Stimulated activated CD4-positive, alpha-beta T cell treated with anti-CD3 and anti-CD28 coated beads, Interleukin-4, amount 100 ng/mL, for 48 hours (primary cell): ENCODE measurements around the gene ACTN1.
"Not testable (repeated sequence)": the region's sequence is repeated elsewhere in the genome, so short reads cannot be mapped to it uniquely, and the experiment has no call there.

Experiments
- DNase-seq, 2 donors: peaks; one replicate each; pipeline ENCODE4 v3.0.0-alpha.2; 2020; ENCODE audit warnings: low read depth in 2 of 2

Gene ACTN1

DNA sequence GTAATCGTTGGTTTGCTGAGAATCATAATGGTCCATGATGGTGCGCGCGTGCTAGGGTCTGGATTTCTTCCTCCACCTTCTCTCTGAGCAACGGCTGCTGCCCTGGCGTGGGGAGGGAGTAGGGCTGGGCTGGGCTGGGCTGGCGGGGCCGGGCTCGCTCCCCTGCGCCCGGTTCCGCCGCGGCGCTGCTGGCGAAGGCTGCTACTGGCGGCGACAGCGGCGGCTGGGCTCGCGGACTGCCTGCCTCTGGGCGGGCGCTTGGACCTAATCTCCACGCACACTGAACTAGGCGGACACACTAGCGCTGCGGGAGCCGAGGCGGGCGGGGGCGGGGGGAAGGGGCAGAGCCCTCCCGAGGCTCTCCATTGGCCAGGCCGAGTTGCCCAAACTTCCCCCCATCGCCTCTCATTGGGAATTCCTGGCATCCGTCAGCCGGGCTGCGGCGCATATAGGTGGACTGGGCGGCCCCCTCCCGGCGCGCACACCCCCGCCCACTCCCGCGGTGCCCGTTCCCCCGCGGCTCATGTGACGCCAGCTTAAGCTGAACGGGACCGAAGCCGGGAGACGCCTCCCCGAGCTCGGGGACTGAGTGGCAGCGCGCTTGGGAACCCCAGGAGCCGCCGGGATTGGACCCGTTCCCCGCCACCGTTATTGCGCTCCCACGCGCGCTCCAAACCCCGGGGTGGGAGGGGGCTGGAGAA lies at the start of gene ACTN1:
ACTN1 (minus strand) TSS at position 282 of the 701 bp plus-strand sequence; CDS start at position 36, 246 bp downstream.
- DNase-seq = peak; percentile 58 to 74

DNA sequence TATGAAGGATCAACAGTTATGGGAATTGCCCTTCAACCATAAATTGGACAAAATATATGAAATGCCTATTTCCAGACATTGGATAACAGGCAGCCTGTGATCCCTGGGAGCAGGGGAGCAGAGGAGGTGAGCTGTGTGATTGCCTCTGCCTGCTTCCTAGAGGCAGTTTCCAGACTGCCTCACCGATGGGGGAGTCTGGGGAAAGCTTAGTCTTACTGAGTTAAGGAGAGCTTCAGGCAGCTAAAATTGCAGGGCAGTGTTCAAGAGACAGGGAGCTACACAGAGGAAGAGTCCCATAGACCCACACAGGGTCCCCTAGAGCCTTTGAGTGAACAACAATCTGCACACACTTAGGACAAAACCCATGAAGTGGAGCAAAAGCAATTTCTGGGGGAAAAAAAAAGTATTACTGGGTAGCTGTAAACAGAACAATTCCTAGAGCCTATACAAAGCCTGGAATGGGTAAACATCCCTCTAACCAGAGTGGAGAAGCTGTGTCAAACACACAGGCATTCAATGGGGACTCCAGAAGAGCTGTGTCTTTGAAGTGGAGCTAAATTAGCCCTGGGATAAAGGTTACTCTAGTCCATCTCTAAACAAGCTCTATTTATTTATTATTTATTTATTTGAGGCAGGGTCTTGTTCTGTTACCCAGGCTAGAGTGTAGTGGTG lies 48.3 kb upstream of the ACTN1 start:
- no peak for DNase-seq

DNA sequence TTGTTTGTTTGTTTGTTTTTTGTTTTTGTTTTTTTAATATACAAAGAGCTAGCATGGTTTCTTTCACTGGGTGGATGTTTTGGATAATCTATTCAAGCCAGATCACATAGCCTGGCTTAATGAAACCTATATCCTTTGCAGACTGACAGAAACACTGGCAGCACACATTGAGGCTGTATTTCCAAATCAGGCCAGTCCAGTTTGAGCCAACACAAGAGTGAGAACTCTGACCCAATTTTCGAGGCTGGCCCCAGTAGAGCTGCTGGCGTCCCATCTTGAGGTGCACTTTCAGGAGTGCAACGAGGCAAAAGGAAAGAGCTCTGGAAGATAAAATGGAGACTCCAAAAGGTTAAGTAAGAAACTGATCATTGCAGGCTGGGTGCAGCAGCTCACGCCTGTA lies 43.9 kb upstream of the ACTN1 start:
- DNase-seq = no peak

DNA sequence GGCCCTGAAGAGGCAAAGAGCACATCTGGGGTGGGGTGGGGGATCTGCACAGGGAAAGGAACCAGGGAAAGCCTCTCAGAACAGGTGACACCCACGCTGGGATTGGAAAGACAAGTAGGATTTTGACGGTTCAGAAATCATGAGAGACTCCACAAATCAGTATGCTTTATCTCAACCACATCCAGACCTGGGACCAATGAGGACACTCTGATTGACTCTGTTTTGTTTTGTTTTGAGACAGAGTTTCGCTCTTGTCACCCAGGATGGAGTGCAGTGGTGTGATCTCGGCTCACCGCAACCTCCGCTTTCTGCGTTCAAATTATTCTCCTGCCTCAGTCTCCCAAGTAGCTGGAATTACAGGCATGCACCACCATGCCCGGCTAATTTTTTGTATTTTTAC lies 43.0 kb upstream of the ACTN1 start:
- DNase-seq = not testable (repeated sequence)

DNA sequence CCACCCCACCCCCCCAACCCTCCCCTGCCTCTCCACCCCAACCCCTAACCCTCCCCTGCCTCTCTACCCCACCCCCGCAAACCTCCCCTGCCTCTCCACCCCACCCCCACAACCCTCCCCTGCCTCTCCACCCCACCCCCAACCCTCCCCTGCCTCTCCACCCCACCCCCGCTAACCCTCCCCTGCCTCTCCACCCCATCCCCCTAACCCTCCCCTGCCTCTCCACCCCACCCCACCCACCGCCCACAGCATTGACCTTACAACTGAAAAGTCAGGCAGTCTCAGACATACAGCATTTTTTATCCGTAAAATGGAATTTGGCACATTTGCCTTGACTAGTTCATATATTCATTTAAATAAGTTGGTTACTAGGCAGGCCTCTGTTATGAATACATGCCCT lies 38.6 kb upstream of the ACTN1 start:
- no peak for DNase-seq

DNA sequence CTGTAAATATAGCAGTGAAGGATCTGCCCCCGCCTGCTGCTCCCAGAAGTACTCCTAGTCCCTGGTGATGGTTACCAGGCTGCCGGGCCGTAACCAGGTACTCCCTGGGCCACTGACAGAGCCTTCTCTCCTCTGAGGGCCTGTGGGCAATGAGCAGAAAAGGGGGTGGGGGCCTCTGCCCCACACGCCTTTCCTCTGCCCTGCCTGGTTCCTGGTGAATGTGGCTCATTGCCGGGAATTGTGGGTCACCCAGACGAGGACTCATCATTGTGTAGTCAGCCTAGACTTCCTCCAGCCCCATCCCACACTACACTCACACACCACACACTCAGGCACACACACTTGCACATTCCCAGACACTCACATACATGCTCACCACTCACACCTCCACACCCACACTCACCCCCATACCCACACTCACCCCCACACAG lies 35.7 kb upstream of the ACTN1 start:
- no peak for DNase-seq

DNA sequence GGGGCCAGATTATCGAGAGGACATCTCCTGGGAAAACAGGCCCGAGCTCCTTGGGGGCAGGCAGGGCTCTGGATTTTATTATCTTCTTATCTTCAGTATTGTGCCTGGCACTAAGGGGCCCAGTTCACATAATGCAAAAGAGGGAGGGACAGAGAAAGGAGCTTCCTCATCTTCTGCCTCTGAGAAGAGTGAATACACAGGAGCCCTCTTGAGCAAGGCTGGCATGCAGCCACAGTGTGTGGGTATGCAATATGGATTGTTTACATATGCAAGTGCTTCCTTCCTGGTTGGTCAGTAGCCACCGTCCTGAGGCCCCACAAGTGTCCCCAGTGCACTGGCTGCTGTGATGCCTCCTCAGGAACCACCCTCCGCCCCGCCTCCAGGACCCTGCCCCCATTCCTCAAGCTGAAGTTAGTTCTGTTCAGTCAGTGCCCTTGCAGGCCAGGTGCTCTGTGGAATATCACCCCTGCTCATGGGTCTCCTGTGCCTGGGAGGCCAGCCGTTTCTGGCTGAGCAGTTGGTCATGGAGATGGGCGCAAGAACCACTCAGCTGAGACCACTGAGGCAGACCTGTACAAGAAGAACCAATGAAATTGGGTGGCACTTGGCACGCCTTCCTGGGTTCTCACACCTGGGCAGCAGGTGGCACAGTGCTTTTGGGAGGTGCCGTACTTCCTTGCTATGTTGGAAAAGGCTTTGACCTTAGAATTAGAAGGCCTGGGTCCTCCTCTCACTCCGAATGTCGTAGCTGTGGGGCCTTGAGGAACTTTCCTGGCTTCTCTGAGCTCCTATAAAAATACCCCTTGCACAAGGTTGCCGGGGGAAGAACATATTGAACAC lies 35.1 kb upstream of the ACTN1 start:
- DNase-seq = no peak

DNA sequence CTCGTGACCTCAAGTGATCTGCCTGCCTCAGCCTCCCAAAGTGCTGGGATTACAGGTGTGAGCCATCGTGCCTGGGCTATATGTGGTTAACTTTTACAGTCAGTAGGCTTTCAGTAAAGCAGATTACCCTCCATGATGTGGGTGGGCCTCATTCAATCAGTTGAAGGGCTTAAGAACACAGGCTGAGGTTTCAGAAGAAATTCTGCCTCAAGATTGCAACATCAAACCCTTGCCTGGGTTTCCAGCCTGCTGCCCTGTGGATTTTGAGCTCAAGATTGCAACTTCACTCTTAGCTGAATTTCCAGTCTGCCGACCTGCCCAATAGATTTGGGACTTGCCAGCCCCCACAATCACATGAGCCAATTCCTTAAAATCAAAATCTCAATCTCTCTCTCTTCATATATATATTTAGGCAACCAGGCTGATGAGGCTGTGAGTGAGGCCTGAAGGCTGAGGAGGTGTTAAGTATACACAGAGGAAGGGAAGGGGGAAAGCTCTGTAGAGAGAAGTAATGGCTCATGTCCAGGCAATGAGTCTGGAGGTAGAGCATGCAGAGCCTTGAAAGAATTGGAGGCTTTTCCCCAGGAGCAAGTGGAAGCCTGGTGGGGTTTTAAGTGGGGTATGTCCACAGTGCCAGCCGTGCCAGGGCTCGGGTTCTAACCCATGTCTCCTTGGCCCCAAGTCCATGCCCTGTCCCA lies 33.3 kb upstream of the ACTN1 start:
- DNase-seq = no peak

DNA sequence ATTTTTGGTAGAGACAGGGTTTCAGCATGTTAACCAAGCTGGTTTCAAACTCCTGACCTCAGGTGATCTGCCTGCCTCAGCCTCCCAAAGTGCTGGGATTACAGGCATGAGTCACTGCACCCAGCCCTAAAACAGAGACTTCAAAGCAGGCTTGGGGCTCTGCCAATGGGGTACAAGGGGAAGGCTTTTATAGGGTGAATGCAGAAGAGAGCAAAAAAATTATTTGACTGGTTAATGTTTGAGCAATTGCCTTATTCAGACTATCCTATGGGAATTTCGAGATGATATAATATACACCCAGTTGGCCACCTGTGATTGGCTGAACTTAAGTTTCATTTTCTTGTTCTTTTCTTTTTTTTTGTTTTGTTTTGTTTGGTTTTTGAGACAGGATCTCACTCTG lies 31.5 kb upstream of the ACTN1 start:
- no peak for DNase-seq

DNA sequence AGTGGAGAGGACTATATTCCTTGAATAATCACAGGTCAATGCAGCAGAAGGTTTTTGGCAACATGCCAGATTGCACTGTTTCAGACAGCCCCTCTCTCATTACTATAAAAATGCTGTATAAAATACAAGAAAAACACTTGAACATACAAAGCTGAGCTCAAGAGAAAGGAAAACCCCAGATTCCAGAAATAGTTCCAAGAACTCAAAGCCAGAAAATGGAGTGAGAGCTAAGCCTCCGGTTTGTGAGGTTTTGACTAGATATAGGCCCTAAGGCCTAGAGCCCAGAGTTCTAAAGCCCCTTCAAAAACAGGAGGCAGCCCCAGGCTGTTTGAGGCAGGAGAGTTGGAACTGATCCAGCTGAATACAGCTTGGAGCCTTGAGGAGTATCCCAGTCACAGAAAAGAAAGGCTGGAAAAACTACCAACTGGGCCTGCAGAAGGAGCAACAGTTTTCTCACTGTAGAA lies 29.4 kb upstream of the ACTN1 start:
- DNase-seq = no peak

DNA sequence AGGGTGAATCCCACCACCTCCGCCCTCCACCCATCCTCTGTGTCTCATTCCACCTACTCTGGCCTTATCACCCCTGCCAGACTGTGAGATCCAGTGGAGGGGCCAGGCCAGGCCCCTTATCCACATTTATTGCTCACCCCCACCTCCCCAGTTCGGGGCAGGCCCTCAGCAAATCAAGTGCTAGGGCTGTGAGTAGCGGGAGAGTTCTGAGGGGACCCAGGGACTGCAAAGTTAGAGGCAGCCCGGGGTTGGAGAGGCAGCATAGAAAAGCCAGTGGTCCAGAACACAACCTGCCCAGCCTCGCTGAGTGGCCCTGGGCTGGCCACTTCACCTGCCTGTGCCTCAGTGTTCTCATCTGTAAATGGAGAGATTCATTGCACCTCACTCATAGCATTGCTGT lies 27.2 kb upstream of the ACTN1 start:
- DNase-seq = no peak

DNA sequence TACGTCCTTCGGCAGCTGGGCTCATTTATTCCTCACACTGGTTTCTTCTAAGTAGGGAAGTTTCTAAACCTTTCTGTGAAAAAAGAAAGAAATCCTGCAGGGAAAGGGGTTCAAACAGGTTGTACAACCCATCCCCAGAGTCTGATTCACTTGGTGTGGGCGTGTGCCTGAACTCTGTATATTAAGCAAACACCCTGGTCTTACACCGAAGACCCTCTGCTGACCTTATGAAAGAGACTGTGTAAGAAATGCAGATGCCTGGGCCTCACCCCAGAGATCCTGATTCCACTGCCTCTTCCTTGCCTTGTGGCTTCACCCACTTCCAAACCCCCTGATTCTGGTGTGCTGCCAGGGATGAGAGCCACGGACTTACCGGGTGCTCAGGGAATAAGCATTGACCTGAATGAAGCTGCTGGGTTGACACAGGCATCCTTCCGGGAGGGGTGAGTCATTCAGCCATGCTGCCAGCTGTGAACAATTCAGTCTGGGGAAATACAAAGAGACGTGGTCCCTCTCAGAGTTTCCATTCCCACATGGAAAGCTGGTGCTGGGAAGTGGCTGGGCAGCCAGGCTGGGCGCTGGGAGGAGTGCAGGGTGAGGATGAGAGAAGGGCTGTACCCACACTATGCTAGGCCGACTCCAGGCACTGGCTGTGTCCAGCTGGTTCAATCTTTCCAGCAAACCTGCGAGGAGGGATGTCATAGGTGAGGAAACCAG lies 26.5 kb upstream of the ACTN1 start:
- peak in 1 of 2 donors; percentile 17 for DNase-seq

DNA sequence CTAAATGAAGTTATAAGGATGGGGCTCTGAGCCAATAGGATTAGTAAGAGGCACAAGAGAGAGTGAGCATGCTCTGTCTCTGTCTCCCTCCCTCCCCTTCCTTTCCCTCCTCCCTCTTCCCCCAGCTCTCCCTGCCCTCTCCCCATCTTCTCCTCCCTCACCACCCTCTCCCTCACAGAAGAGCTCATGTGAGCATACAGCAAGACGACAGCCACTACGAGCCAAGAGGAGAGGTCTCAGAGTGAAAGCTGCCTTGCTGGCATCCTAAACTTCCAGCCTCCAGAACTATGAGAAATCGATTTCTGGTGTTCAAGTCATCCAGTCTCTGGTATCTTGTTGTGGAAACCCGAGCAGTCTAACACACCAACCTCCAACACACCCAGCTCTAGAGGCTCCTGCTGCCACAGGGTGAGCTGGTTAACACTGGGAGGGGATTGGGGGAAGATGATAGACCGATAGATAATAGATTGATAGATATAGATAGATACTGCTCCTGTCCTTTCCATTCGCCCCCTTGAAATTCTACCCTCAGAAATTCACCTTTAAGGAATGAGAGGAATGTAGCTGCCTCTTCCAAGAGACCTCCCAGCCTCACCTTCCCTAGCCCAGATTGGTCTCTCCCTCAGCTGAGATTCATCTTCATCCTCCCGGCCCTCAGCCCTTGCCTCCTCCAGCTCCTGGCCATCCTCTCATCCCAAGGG lies 25.8 kb upstream of the ACTN1 start:
- DNase-seq = no peak

DNA sequence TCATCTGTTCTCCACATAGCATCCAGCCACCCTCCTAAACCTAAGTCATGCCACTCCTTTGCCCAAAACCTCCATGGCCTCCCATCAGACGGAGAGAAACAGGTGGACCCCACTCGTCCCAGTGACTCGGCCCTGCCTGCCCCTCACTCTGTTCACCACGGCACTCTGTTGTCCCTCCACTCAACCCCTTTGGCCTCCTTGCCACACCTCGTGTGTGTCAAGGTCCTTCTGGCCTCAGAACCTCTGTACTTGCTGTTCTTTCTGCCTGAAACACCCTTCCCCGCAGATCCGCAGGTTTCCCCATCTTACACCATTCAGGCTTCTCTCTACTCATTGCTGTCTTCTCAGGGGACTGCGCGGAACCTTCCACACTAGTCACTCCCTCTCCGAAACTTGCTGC lies 24.5 kb upstream of the ACTN1 start:
- DNase-seq = no peak

DNA sequence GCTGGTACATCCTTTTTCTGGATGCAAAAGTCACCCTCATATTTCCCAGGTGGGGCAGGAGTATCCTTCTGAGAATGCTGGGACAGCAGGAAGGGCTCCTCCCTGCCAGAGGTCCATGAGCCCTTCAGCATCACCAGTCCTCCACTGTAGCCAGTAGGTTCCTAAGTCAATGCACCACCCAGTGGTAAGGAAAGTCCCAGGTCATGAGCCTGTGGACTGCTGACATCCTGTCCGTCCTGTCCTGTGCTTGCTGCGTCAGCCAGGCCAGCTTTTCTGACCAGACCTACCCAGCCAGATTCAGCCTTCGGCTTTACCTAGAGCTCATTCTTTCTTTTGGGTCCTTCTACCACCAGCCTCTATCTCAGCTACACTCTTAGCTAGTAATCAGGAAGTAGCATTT lies 23.0 kb upstream of the ACTN1 start:
- DNase-seq = no peak

DNA sequence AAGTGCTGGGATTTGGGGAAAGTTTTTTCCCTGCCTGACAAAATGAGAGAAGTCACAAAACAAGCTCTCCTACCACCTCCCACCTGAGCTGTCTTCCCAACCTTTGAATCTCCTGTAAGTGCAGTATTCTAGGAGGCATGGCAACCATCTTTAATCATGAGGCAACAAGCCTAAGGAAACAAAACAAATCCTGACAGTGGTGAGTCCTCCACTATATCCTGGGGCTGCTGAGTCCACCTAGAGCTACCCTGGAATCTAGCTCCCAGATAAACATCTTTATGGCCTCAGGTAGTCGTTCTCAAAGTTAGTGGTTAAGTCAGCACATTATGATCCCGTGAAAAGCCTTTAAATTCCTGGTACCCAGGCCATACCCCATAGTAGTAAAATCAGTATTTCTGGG lies 22.3 kb upstream of the ACTN1 start:
- no peak for DNase-seq

DNA sequence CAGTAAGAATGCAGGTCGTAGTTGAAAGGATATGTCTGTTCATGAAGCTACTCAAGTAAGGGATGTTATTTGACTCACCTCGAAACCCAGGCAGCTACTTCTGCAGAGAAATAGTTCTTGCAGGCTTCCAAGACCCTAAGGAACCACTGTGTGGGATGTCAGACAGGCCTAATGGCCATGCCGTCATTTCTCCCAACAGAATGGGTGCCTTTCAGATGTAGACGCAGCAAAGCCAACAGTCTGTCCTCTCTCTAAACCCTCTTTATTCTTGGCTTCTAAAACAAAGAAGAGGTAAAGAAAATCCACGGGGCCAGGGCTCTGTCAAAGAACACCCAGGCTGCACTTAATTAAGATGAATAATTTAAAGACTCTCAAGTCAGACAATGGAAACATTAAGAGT lies 19.0 kb upstream of the ACTN1 start:
- DNase-seq = no peak

DNA sequence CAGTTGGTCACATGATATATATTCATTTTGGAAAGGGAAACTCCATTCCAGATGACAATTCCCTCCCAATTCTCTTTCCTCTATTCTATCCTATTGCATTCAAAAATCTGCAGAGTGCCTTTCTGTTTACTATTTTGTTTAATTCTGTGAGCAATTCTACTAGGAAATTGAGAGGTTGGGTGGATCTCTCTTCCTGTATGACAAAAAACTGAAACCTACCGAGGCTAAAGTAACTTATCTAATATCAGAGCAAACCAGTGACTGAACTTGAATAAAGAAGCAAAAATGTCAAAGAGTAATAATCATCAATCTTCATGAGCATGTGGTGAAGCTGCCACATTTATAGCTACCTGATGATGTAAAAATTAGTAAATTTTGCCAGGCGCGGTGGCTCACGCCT lies 16.6 kb upstream of the ACTN1 start:
- no peak for DNase-seq

DNA sequence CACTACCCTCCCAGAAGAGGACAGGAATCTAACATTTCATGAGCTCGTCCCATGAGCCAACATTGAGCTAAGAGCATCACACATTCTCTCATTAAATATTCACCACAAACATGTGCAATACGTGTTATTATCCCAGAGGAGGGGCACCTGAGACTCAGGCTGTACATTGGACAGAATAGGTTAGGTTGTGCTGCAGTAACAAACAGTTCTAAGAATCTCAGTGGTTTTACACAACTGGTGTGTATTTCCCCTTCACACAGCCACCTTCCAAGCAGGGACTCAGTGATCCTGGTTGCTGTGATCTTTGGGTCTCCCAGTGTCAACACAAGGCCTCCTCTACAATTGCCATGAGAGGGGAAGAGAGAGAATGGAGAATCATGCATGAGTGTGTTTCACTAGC lies 15.0 kb upstream of the ACTN1 start:
- no peak for DNase-seq

DNA sequence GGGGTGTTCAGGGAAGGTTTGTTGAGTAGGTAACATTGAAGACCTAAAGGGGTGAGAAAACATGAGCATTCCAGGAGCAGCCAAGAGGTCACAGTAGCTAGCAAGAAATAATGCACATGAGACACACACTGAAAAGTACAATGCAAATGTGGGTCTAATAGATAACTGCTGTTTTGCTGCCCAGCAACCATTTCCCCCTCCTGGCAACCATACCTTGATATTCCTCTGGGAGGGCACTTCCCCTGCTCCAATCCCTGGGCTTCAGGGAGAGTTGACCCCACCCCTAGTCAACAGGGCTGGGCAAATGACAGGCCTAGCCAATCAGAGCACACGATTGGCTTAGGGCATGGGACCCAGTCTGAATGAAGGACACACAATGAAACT lies 8.5 kb upstream of the ACTN1 start:
- no peak for DNase-seq
